K562 (cell line): Measurements from ENCODE around the gene SH3BP5. TPM values are rescaled to one million over a fixed set of nuclear protein-coding genes. Genes with fewer than 3 reads are reported as not detected.

Experiments used
- CBFA2T2 ChIP-seq: fragments of 450-650 bp; conservative IDR thresholded peaks from 2 replicates; pipeline ENCODE4 v1.6.1; 2017; ENCODE audit warnings: mild to moderate bottlenecking
- CREB1 ChIP-seq, 2 experiments: sonication (generic) in 1 of 2; formaldehyde crosslinking in 1 of 2; IDR thresholded peaks; 2 replicates each; pipeline versions ENCODE4 v1.6.1 to v1.8.0; 2012 to 2022; ENCODE audit warnings: inconsistent platforms in 1 of 2, mild to moderate bottlenecking in 1 of 2, missing genetic modification reagents in 1 of 2, moderate library complexity in 1 of 2
- EGR1 ChIP-seq: fragments of 450-650 bp; conservative IDR thresholded peaks from 2 replicates; pipeline ENCODE4 v1.6.1; 2017; ENCODE audit warnings: mild to moderate bottlenecking
- HOMEZ ChIP-seq: fragments of 250-450 bp; sonication (Bioruptor Pico); IDR thresholded peaks from 2 replicates; pipeline ENCODE4 v1.4.0; 2020; ENCODE audit warnings: mild to moderate bottlenecking, moderate library complexity
- IRF9 ChIP-seq: fragments of 450-650 bp; IDR thresholded peaks from 2 replicates; pipeline ENCODE4 v1.6.1; 2016; ENCODE audit warnings: missing biosample characterization, missing genetic modification characterization
- MAX ChIP-seq: sonication (generic); formaldehyde crosslinking; IDR thresholded peaks from 2 replicates; pipeline ENCODE4 v1.9.0; 2022; ENCODE audit warnings: mild to moderate bottlenecking, missing genetic modification reagents
- MYC ChIP-seq, 2 experiments: fragments of 250-450 bp in 1 of 2; sonication (Bioruptor Pico) in 1 of 2; IDR thresholded peaks; 2 replicates each; pipeline versions ENCODE4 v1.5.1 to v1.6.1; 2012 to 2021; ENCODE audit warnings: low read depth in 2 of 2, borderline replicate concordance in 1 of 2, improper control_type of control experiment in 1 of 2, low read length in 1 of 2, mild to moderate bottlenecking in 1 of 2, moderate library complexity in 1 of 2
- NR4A1 ChIP-seq, 2 experiments: fragments of 250-450 bp in 1 of 2; fragments of 450-650 bp in 1 of 2; sonication (Bioruptor Pico) in 1 of 2; IDR thresholded peaks; 2 replicates each; pipeline versions ENCODE4 v1.4.0 to v1.6.1; 2016 to 2020; ENCODE audit warnings: mild to moderate bottlenecking in 2 of 2, missing compliant biosample characterization in 1 of 2, missing genetic modification characterization in 1 of 2, moderate library complexity in 1 of 2
- NRF1 ChIP-seq, 2 experiments: fragments of 450-650 bp; IDR thresholded peaks in 1 of 2; conservative IDR thresholded peaks in 1 of 2; 2 replicates each; pipeline ENCODE4 v1.6.1; 2014; ENCODE audit warnings: mild to moderate bottlenecking in 2 of 2
- PTBP1 ChIP-seq: fragments of 200-400 bp; formaldehyde crosslinking; IDR thresholded peaks from 2 replicates; pipeline ENCODE4 v1.6.1; 2017; ENCODE audit warnings: low read depth, low read length
- ZBTB1 ChIP-seq: sonication (generic); formaldehyde crosslinking; IDR thresholded peaks from 2 replicates; pipeline ENCODE4 v1.8.1; 2023; ENCODE audit warnings: missing genetic modification reagents, low read depth, mild to moderate bottlenecking, borderline replicate concordance
- ZNF318 ChIP-seq, 2 experiments: fragments of 450-650 bp; IDR thresholded peaks; 2 replicates each; pipeline ENCODE4 v1.6.1; 2016; ENCODE audit warnings: mild to moderate bottlenecking in 2 of 2, borderline replicate concordance in 1 of 2, low read depth in 1 of 2, moderate library complexity in 1 of 2
- ZSCAN29 ChIP-seq: fragments of 450-650 bp; IDR thresholded peaks from 2 replicates; pipeline ENCODE4 v1.6.1; 2017
- ZSCAN32 ChIP-seq: fragments of 450-650 bp; formaldehyde crosslinking; IDR thresholded peaks from 2 replicates; pipeline ENCODE4 v1.4.0; 2020; ENCODE audit warnings: mild to moderate bottlenecking, moderate library complexity
- polyA plus RNA-seq, 8 experiments: library from polyadenylated mRNA; depleted of rRNA in 4 of 8; stranded (reverse) in 5 of 8; unstranded in 3 of 8; fragments of >200 nt; fragmentation: Nextera tagmentation in 2 of 8; fragmentation: Illumina TruSeq in 1 of 8; extraction: Ambion mirVana in 2 of 8; extraction: Trizol in 1 of 8; gene quantifications; 2 replicates each; pipeline versions ENCODE4 v1.2.1 to v1.2.3, GENCODE V29; 2011 to 2014; ENCODE audit warnings: inconsistent platforms in 1 of 8, missing spikeins in 1 of 8
- total RNA-seq, 7 experiments: library from RNA; depleted of rRNA in 6 of 7; stranded (reverse); fragments of >200 nt in 6 of 7; fragmentation: Illumina TruSeq in 2 of 7; extraction: Trizol in 2 of 7; gene quantifications; 2 replicates each; pipeline versions ENCODE4 v1.2.1 to v1.2.3, GENCODE V29; 2011 to 2021; ENCODE audit warnings: low replicate concordance in 1 of 7

SH3BP5 gene
- total and polyA plus RNA-seq, 9 of the 15 experiments (the other 6 are each of a cell fraction or from before 2014, with no cell fraction given), result 2.9 to 29.0 (median 14.9) TPM

GRCh38 chr3:15331606-15332404 is 581 bp downstream of the SH3BP5 start (continued):
- TF ChIP-seq IRF9 (tag), result no peak
- no peak for TF ChIP-seq NR4A1 (CRISPR knock-in tag; IDR thresholded peaks at IDR 0.05)
- TF ChIP-seq NR4A1 (tag; IDR thresholded peaks at IDR 0.05), result peak; percentile 34; the same call in 1 of the 2 replicates
- TF ChIP-seq EGR1, result peak; percentile 65
- no peak for TF ChIP-seq HOMEZ
- no peak for TF ChIP-seq CBFA2T2
- TF ChIP-seq ZSCAN29, result peak; percentile 100; the same call in 1 of the 2 replicates
- peak; percentile 10 to 26; a peak in 1 of 4 replicates for TF ChIP-seq NRF1 (conservative IDR thresholded peaks at IDR 0.05 in 1 of 2, IDR thresholded peaks at IDR 0.05 in 1 of 2)
- peak; percentile 37 for TF ChIP-seq MAX (CRISPR knock-in tag)
- TF ChIP-seq ZBTB1 (CRISPR knock-in tag), result 0 out of 2 replicates have a peak, but pooled peaks have one; percentile 5
- 0 out of 2 replicates have a peak, but pooled peaks have one; percentile 4 for TF ChIP-seq PTBP1
- no peak for TF ChIP-seq ZNF318 (IDR thresholded peaks at IDR 0.05; ENCODE audit: borderline replicate concordance in 1 of 2, low read depth in 1 of 2)
- TF ChIP-seq CREB1 (IDR thresholded peaks at IDR 0.05), result 0 out of 2 replicates have a peak, but pooled peaks have one; percentile 15
- no peak for TF ChIP-seq CREB1 (CRISPR knock-in tag; IDR thresholded peaks at IDR 0.05)
- TF ChIP-seq MYC (IDR thresholded peaks at IDR 0.05; ENCODE audit: low read depth, low read length), result no peak; the same call in 1 of the 2 replicates
- peak; percentile 38; the same call in 1 of the 2 replicates for TF ChIP-seq MYC (CRISPR knock-in tag; IDR thresholded peaks at IDR 0.05; ENCODE audit: borderline replicate concordance, low read depth)
- no peak for TF ChIP-seq ZSCAN32
